GM19035 (cell line): ENCODE results near the gene CNPPD1.

Experiments used
- ATAC-seq: cut with Tn5 transposase; IDR thresholded peaks from one replicate; pipeline ENCODE4 v1.9.1; 2021; ENCODE audit not compliant: unreplicated experiment

CNPPD1 gene

GRCh38 chr2:219163156-219163555, 13.6 kb downstream of the CNPPD1 start:
- no peak for ATAC-seq

- no peak for ATAC-seq
Observed at GRCh38 chr2:219161097-219161496, 15.6 kb downstream of the CNPPD1 start.

- ATAC-seq, result peak; percentile 88
Observed at GRCh38 chr2:219160186-219161017, 16.3 kb downstream of the CNPPD1 start, which contains the start of gene NHEJ1. Gene NHEJ1 (minus strand): TSS chr2:219160815. CDS start chr2:219158362, 2,453 bp downstream.

GRCh38 chr2:219159771-219160185, 16.9 kb downstream of the CNPPD1 start:
- ATAC-seq, result no peak

GRCh38 chr2:219158586-219158985, 18.1 kb downstream of the CNPPD1 start:
- no peak for ATAC-seq

GRCh38 chr2:219158025-219158424, 18.7 kb downstream of the CNPPD1 start:
- ATAC-seq, result no peak

- no peak for ATAC-seq
Observed at GRCh38 chr2:219157396-219157795, 19.3 kb downstream of the CNPPD1 start.

- ATAC-seq, result no peak
Observed at GRCh38 chr2:219155054-219155644, 21.6 kb downstream of the CNPPD1 start.

- no peak for ATAC-seq
Observed at GRCh38 chr2:219149667-219150066, 27.1 kb downstream of the CNPPD1 start.

- ATAC-seq, result no peak
Observed at GRCh38 chr2:219142329-219142728, 34.4 kb downstream of the CNPPD1 start.

- ATAC-seq, result no peak
Observed at GRCh38 chr2:219140722-219141121, 36.0 kb downstream of the CNPPD1 start.

- no peak for ATAC-seq
Observed at GRCh38 chr2:219133976-219134375, 42.7 kb downstream of the CNPPD1 start.

GRCh38 chr2:219131744-219132143, 45.0 kb downstream of the CNPPD1 start:
- ATAC-seq, result no peak

- ATAC-seq, result no peak
Observed at GRCh38 chr2:219131327-219131726, 45.4 kb downstream of the CNPPD1 start.

- no peak for ATAC-seq
Observed at GRCh38 chr2:219129589-219129988, 47.1 kb downstream of the CNPPD1 start.

- ATAC-seq, result no peak
Observed at GRCh38 chr2:219128396-219128795, 48.3 kb downstream of the CNPPD1 start.

- no peak for ATAC-seq
Observed at GRCh38 chr2:219127037-219127635, 49.6 kb downstream of the CNPPD1 start.

- ATAC-seq, result no peak
Observed at GRCh38 chr2:219126555-219126954, 50.2 kb downstream of the CNPPD1 start.

GRCh38 chr2:219125886-219126270, 50.8 kb downstream of the CNPPD1 start:
- no peak for ATAC-seq

- no peak for ATAC-seq
Observed at GRCh38 chr2:219125225-219125885, 51.4 kb downstream of the CNPPD1 start.

- no peak for ATAC-seq
Observed at GRCh38 chr2:219124381-219125110, 52.2 kb downstream of the CNPPD1 start.
